Measurements from ENCODE around the gene CDH4.

The CDH4 gene

DNA sequence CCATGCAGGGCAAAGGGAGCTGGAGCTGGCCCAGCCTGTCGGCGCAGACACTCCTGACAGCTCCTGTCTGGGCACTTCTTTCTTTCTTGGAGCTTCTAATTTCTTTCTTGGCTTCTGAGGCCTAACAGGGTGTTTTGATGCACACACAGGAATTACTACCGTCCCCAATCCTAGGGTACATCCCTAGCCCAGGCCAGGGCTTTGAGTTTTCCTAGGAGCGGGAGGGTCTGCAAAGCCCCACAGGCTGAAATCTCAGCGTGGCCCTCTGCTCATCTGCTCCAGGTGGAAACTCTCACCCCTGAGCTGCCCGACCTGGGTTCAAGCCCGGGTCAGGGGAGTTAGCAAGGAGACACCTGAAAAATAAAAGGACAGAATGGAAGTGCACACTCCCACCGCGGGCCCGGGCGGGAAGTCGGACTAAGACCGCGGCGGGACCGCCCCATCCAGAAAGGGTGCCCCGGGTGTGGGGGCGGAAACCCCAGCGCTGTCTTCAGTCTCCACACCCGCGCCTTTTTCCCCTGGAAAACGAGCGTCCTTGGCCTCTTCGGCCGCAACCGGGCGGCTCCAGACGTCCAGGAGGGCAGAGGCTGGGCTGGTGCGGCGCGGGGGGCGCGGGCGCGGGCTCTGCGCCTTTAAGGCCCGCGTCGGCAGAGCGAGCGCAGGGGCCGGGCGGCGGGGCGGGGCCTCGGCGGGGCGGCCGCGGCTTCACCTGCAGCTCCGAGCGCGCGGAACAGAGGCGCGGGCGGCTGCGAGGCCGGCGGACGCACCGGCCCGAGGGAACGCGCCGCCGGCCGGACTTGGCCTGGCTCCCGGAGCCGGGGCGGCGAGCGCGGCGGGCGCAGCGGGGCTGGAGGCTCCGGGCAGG is at the start of gene CDH4:
TSS of gene CDH4 (plus strand) at position 733 of the 865 bp plus-strand sequence.
- DNase-seq (ENCODE audit: low spot score): no peak

DNA sequence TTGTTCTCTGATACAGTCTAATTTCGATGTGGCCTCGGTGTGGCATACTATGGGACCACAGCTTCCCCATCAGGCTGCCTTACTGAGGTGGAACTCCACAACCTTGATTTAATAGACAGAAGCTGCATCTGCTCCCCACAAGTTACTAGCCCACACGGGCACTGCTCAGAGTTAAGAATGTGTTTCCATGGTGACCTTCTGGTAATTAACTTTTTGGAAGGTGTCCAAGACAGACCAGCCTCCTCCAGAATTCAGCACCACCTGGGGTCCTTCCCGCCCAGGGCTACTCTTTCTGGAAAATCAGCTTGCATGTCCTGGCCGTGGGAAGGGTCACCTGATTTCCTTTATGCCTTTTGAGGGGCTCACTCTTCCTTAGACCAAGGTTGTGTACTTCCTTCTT is 48.7 kb upstream of the CDH4 start:
- DNase-seq (ENCODE audit: low spot score): no peak

DNA sequence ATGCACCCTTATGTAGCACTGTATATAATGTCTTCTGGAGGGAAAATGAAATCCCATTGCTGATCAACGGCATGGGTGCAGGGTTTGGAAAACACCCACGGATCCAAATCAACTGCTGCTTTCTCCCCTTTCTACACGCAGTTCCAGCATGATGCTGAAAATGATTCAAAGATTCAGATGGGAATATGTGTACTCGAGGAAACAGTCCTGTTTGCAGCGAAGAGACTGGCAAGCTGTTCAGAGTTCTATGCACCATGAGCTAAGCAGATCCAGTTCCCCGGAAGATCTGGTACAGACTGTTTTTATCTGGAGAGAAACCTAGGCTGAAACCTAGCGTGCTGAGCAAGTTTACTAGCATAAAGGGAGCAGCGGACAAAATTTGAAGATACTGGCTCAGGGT is 47.9 kb upstream of the CDH4 start:
- DNase-seq (ENCODE audit: low spot score): no peak

DNA sequence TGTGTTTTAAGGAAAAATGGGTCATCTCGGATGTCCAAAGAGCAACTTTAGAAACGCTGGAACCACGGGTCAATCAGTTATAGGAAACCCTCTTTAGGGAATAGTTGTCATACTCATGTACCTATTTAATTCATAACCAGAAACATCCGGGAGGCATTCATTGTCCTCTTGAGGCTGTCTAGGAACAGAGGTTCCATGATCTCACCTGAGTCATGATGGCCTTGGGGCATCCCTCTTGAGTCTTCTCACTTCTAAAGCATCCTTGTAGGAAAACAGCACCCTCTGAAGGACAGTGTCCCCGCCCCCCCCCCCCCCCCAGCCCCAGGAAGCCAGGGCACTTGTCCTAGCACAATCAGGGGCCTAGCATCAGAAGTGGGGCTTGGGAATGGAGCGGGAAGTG is 46.3 kb upstream of the CDH4 start:
- no peak for DNase-seq (ENCODE audit: low spot score)

DNA sequence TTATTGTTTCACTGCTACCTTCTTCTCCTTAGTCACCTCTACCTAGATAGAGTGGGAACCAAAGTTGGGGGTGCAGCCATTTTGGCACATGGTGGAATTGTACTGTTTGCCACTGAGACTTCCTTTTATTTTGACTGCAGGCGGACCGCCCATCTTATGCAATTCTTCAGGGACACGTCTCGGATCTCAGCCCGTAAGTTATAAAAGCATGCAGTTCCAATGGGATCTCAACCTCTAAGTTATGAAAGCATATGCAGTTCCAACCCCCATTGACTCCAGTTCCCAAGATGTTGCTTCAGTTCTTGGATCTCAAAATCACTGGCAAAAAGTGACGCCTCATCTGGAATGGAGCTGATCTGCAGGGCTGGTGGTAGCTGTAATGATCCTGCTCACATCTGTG is 41.2 kb upstream of the CDH4 start:
- no peak for DNase-seq (ENCODE audit: low spot score)

DNA sequence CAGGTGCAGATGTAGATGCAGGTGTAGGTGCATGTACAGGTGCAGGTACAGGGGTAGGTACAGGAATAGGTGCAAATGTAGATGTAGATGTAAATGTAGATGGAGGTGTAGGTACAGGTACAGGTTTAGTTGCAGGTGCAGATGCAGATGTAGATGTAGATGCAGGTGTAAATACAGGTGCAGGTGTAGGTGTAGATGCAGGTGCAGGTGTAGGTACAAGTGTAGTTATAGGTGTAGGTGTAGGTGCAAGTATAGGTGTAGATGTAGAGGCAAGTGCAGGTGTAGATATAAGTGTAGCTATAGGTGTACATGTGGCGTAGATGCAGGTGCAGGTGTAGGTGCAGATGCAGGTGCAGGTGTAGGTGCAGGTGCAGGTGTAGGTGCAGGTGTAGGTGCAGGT is 34.2 kb upstream of the CDH4 start:
- no peak for DNase-seq (ENCODE audit: low spot score)

DNA sequence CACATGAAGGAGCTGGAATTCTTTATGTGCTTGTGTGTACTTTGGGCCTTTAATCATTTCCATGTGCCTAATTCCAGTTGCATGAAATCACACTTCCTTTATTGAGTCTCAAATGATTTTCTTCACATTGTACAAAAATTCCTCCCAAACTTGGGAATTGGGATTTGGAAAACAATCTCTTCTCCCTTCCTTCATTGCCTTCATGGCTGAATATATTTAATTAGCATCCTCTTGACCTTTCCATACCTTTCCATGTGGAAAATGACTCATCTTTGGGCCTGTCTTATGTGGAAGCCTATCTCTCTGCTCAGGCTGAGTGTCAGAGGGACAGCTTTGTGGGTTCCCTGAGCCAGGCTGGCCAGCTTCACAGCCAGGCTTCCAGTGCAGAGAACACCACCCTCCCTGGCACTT is 33.0 kb upstream of the CDH4 start:
- DNase-seq (ENCODE audit: low spot score): no peak

DNA sequence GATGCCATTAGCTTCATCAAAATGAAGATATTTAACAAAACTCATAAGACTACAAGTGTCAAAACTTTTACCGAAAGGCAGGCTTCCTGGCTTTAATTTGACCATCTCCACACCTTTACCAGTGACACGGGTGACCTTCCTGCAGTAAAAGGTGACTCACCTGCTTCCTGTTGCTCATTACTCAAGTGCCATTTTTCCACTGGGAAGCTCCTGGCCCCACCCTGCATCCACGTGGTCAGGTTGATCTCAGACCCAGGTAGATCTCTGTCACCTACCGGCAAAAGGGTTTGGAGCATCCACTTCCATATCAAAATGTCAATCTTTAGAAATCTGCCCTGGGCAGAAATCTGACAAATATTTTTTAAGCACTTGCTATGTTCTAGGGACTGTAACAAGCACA is 31.9 kb upstream of the CDH4 start:
- DNase-seq (ENCODE audit: low spot score): no peak

DNA sequence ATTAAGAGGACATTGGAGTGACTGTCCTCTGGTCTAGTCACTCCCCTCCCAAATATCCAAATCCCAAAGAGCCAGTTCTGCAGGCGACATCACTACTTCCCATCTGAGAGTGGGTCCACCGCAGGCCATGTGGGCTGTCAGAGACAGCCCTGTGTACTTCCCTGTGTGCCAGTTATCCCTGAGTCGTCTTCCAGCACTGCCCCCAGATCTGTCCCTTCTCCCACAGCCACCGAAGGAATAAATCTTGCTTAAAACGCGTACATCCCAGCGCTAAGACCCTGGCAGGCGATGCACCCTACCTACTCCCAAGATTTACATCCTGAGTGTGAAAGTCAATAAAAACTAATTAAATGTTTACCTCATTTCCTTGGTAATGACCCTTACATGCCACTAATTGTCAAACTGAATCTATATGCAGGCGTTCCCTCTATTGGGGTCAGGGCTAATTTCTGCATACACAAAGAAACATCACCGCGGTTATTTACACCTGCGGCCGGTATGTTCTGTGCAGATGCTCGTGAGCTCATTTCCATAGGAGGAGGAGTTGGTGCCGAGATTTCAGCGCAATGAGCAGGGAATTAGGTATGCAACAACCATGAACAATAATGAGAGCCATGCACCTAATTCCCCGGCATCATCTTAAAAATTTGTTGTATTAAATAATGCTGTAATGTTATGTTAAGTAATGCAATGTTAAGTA is 31.3 kb upstream of the CDH4 start:
- no peak for DNase-seq (ENCODE audit: low spot score)

DNA sequence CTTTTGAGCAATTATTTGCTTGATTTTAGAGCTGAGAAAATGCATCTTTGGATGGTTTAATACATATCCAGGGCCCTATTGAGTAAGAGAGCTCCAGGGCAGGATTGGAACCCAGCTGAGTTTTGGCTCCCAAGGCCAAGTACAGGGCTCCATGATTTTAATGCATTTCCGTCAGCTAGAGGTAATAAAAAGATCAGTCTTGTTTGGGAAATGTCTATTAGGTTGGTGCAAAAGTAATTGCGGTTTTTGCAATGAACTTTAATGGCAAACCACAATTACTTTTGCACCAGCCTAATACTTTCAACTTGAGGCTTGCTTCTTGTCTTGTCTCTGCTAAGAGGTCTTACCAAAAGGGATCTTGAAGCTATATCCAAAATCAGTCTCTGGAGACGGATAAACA is 29.4 kb upstream of the CDH4 start:
- no peak for DNase-seq (ENCODE audit: low spot score)

DNA sequence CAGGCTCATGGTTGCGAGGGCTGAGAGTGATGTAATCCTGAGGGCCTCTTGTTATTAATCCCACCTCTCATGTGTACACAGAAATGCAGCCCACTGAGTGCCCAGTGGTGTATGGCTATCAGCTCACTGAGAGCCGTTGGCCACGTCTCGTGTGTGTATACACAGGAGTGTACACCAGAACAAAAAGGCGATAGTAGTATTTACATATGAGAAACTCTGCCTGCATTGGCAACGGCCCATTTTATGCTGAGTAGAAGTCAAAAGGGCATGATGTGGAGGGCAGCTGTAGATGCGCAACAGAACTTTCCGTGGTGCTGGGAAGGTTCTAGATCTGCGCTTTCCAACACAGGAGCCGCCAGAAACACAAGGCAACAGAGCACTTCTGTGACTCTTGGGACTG is 28.9 kb upstream of the CDH4 start:
- DNase-seq (ENCODE audit: low spot score): no peak

DNA sequence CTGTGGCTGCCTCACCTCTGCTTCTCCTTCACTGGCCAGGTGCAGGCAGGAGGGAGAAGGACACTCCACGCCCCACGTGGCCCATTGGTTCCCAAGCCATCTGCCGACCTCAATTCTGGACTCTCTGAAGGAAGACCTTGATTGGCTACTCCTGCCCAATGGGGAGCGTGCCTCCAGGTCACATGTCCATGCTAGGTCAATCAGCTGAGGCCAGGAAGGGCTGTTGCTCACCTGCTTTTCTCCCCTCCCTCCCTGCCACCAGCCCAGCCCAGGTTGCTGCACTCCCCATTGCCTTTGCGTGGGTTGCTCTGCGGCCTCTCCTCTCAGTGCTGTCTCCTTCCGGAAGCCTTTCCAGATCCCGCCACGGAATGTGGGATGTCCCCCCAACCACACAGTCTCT is 21.9 kb upstream of the CDH4 start:
- no peak for DNase-seq (ENCODE audit: low spot score)

DNA sequence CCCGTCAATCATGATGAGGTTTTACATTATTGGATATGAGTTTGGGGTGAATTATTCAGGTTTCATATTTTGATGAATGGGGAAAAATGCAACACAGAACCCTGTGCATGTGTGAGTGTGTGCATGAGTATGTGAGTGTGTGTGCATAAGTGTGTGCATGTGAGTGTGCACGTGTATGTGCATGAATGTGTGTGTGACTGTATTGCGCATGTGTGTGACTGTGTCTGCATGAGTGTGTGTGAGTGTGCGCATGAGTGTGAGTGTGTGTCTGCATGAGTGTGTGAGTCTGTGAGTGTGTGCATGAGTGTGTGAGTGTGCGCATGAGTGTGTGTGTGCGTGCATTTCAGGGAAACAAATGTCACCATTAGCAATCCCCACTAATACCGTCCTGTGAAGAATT is 18.5 kb upstream of the CDH4 start:
- DNase-seq (ENCODE audit: low spot score): no peak

DNA sequence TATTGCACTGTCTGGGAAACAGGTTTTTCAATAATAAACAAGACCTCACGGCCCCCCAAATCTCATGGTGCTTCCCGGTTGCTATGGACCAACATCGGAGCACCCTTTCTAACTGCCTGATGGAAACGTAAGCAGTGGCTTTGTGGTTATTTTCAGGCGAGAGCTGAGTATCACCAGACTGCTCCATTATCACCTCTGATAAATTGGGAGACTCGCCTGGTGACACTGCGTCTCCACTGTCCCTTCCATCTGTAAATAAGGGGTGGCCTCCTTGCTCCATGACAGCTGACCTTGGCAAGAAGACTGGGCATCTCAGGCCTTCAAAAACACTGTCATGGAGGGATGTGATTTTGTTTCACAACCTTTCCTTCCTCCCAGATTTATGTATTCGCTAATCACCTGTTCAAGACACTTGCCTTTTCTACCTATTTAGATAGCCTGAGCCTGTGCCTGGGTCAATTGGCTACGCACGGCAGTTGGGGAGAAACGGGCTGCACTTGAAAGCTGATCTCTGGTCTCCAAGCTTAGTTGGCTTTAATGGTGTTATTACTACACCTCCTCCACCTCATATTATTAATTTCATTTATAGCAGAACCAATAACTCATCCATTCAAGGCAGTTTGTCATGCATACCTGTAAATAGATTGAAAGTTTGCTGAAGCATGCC is 17.7 kb upstream of the CDH4 start:
- DNase-seq (ENCODE audit: low spot score): no peak

DNA sequence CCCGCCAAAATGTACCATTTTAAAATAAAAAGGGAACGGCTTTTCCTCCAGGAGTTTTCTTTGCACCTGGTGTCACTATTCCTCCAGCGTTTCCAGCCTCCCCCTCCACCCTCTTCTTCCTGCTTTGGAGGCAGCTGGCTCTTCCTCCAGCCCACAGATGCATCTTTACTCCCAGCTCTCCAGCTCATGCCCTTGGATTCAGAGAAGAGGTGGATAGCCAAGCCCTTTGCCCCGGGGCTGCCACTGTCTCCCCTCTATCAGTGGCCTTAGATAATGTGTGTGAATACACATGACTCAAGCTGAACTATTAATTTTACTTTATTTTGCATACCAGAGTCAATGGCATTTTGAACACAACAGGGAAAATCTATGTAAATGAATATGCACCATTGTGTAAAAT is 15.3 kb upstream of the CDH4 start:
- no peak for DNase-seq (ENCODE audit: low spot score)

DNA sequence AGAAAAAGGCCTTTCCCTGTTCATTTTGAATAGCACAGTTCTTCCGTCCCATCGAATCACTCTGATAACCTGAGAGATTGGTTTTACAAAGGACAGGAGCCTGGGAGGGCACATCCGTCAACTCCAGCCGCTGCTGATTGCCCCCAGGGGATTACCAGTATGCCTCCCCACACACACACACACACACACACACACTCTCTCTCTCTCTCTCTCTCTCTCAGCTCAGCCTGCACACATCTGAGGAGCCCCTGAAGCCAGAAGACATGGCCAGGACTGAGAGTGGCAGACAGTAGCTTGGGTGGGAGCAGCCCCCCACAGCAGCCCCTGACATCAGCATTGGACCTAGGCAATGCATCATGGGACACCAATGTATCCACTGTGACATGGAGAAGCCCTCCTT is 13.2 kb upstream of the CDH4 start:
- no peak for DNase-seq (ENCODE audit: low spot score)

DNA sequence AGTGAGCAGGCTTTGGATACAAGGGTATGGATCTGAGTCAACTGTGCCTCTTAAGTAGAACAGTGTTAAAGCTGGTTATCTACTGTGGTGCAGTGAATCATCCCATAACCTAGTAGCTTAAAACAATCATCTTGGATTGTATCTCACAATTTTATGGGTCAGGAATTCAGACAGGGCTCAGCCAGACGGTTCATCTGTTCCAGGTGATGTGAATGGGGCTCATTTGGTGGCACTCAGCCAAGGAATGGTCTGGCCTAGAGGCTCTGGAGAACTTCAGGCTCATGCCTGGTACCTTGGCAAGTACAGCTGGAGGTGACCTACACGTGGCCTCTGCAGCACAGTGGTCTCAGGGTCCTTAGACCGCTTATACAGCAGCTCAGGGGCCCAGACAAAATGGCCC is 11.2 kb upstream of the CDH4 start:
- no peak for DNase-seq (ENCODE audit: low spot score)

DNA sequence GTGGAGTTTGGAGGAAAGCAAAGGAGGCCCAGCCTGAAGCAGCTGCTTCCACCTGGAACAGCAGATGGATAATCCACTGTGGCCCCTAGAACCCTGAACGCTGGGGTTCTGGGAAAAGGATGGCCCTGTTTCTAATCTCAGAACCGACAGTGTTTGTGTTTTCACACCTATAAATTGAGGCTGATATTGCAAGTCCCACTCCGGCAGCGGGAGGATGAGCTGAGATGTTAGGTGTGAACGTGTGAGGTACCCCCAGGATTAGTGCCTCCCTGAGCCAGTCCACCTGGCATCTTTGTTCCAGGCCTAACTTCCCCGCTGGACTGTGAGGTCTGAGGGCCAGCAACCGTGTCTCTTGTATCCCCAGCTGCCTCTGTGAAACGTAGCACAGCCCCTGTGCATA is 7.8 kb upstream of the CDH4 start:
- DNase-seq (ENCODE audit: low spot score): no peak

DNA sequence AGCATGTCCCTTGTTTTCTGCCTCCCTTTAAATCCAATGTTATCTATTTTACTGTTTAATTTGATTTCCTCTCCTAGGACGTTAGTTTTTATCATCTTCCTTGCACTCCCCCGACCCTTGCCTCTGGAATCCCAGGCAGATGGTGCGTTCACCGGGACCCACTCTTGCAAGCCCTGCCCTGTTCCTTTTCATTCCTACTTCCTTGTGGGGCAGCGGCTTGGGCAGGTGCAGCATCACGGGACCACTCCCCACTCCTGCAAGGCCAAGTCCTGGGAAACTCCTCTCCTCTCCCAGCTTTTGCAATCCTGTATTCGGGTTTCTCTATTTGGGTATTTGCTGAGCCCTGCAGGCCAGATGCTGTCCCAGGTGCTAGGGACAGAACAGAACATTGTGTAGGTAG is 5.8 kb upstream of the CDH4 start:
- no peak for DNase-seq (ENCODE audit: low spot score)

DNA sequence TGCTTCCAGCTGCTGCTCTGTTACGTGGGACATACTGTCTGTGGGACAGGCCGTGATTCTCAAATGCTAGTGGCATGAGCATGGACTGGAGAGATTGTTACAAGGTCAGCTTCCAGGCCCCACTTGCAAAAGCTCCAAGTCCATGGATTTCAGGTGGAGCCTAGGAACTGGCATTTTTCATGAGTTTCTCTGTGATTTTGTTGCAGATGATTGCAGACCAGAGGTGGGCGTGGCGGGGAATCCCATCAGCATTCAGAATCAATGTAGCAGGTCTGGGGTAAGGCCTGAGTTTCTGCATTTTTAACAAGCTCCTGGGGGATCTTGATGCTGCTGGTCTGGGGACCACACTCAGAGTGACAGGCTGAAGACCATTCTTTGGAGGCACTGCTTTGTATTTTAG is 2.4 kb upstream of the CDH4 start:
- DNase-seq (ENCODE audit: low spot score): no peak

DNA sequence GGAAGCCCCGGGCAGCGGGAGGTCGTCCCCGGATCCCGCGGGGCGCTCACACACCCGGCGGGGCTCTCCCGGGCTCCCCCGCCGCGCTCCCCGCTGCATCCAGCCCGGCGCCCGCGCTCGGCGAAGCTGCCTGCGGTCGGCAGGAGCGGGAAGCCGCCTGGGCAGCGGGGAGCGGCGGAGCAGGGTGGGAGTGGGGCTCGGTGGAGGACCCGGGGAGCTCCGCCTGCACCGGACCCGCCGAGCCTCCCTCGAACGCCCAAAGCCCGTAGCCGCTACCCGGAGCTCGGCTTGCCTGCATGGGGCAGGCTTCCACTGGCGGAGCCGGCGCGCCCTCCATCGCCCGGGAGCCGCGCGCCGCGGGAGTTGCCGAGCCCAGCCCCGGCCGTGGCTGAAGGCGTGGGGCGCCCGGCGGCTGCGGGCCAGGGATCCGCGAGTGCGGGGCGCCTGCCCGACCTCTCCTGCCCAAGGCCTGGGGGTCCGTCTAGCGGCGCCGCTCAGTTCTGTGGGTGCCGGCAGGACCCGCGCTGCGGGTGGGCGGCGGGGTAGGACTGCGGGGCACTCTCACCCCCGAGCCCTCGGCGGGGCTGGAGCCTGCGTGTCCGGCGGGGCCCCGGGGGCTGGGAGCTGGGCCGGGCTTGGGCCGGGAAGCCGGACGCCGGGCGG is 671 bp downstream of the CDH4 start:
- DNase-seq (ENCODE audit: low spot score): no peak

DNA sequence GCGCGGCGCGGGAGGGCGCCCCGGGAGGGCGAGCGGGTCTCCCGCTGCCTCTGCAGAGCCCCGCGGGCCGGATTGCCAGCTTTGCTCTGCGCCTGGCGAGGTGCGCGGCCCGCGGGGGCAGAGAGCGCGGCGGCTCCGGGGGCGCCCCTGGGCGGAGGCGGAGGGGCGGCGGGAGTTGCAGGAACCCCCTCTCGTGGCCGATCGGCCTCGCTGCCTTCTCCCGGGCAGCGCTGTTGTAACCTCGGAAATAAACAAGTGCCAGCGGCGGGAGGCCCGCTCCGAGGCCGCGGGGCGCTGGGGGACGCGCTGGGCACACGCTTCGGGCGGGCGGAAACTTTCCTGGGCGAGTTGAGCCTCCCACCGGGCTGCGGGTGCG is 1.2 kb downstream of the CDH4 start:
- DNase-seq (ENCODE audit: low spot score): no peak
